Fibroblast of the aortic adventitia (primary cell): ENCODE measurements around the gene MARCHF4. TPM values are rescaled to one million over a fixed set of nuclear protein-coding genes. Genes with fewer than 3 reads are reported as not detected.
"Not testable (repeated sequence)": the region's sequence is repeated elsewhere in the genome, so short reads cannot be mapped to it uniquely, and the experiment has no call there.

Experiments
- DNase-seq: peaks from one replicate; pipeline ENCODE4 v3.0.0-alpha.2; 2010; ENCODE audit warnings: low read depth
- H3K4me3 ChIP-seq: 2 replicates; pipeline ENCODE4 v1.5.1; 2011; ENCODE audit warnings: low read depth, mild to moderate bottlenecking, control low read depth, low read length, moderate library complexity
- CTCF ChIP-seq: IDR thresholded peaks from 2 replicates; pipeline ENCODE4 v1.5.1; 2011; ENCODE audit warnings: mild to moderate bottlenecking, low read length, control low read depth, inconsistent platforms; ENCODE audit not compliant: insufficient read depth
- total RNA-seq: library from RNA; depleted of rRNA; stranded (reverse); fragments of >200 nt; gene quantifications from 2 replicates; pipeline ENCODE4 v1.2.3, GENCODE V29; 2012; ENCODE audit warnings: low replicate concordance

MARCHF4 gene
- total RNA-seq, 1 donor, result 1.3 TPM

GRCh38 chr2:216391401-216391800, 19.1 kb upstream of the MARCHF4 start:
- TF ChIP-seq CTCF, result no peak
- H3K4me3 ChIP-seq, result no peak overlapping the region
- DNase-seq, result no peak

- no peak overlapping the region for H3K4me3 ChIP-seq
- peak; percentile 92 for DNase-seq
- no peak for TF ChIP-seq CTCF
Observed at GRCh38 chr2:216389570-216389969, 17.3 kb upstream of the MARCHF4 start.

GRCh38 chr2:216388046-216388884, 16.0 kb upstream of the MARCHF4 start:
- no peak for TF ChIP-seq CTCF
- no peak overlapping the region for H3K4me3 ChIP-seq
- no peak for DNase-seq

GRCh38 chr2:216387262-216387661, 15.0 kb upstream of the MARCHF4 start:
- no peak overlapping the region for H3K4me3 ChIP-seq
- no peak for DNase-seq
- TF ChIP-seq CTCF, result no peak

GRCh38 chr2:216385478-216385877, 13.2 kb upstream of the MARCHF4 start:
- H3K4me3 ChIP-seq, result no peak overlapping the region
- no peak for DNase-seq
- TF ChIP-seq CTCF, result no peak

GRCh38 chr2:216384409-216384808, 12.1 kb upstream of the MARCHF4 start:
- H3K4me3 ChIP-seq, DNase-seq: not testable (repeated sequence)

- no peak for TF ChIP-seq CTCF
Observed at GRCh38 chr2:216379977-216380376, 7.7 kb upstream of the MARCHF4 start.

More at GRCh38 chr2:216379977-216380376, 7.7 kb upstream of the MARCHF4 start:
- no peak overlapping the region for H3K4me3 ChIP-seq
- no peak for DNase-seq
